GM13976 (cell line): ENCODE results near the gene MAP7D2.

Experiments used
- DNase-seq: peaks from one replicate; pipeline ENCODE4 v3.0.0; 2012; ENCODE audit warnings: low spot score
- in situ Hi-C: fragments of 300-500 bp; cut with MboI; formaldehyde crosslinking; loops from one replicate; pipeline ENCODE4 v1.12.0; 2022; ENCODE audit warnings: low sequenced_read_pairs, mixed read lengths, inconsistent platforms; ENCODE audit not compliant: unreplicated experiment
- TF ChIP-seq, protein P1 (sequence below): IDR thresholded peaks from 2 replicates; pipeline ENCODE4 v1.5.1; 2012; ENCODE audit warnings: borderline replicate concordance, mild to moderate bottlenecking; ENCODE audit not compliant: insufficient read depth; ENCODE audit errors: extremely low read depth, missing control alignments, control extremely low read depth

Gene MAP7D2

DNA sequence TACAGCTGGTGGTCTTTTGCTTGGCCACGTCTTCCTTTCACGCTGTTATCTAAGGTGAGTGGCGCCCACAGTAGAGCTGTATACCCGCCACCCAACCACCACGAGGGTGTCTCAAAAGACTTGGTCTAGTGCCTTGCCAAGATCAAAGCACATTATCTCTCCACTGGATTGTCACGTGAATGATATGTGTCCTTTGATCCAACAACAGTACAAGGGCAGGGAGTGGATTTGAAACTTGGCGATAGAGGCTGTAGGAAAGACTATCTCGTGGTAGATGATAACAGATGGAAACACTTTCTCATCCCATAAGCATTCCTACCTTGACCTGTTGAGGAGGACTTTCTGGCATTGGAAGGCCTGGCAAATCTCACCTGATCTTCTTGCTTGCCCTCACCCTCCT lies 88.1 kb downstream of the MAP7D2 start:
- no peak for DNase-seq
- TF ChIP-seq, protein P1, sequence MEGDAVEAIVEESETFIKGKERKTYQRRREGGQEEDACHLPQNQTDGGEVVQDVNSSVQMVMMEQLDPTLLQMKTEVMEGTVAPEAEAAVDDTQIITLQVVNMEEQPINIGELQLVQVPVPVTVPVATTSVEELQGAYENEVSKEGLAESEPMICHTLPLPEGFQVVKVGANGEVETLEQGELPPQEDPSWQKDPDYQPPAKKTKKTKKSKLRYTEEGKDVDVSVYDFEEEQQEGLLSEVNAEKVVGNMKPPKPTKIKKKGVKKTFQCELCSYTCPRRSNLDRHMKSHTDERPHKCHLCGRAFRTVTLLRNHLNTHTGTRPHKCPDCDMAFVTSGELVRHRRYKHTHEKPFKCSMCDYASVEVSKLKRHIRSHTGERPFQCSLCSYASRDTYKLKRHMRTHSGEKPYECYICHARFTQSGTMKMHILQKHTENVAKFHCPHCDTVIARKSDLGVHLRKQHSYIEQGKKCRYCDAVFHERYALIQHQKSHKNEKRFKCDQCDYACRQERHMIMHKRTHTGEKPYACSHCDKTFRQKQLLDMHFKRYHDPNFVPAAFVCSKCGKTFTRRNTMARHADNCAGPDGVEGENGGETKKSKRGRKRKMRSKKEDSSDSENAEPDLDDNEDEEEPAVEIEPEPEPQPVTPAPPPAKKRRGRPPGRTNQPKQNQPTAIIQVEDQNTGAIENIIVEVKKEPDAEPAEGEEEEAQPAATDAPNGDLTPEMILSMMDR = no peak
- in situ Hi-C loops = no loop called here

DNA sequence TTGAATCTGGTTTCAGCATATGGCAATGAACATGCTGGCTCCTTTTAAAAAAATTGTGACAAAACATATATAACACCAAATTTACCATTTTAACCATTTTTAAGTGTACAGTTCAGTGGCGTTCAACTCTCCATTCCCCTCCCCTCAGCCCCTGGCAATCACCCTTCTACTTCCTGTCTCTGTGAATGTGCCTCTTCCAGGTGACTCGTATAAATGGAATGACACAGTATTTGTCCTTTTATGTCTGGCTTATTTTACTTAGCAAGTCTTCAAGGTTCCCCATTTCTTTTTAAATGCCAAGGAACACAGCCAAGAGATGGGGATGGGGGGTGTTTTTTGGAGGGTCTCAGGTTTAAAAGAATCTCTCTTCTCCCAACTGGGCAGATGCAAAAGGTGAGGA lies 90.4 kb downstream of the MAP7D2 start:
- no peak for DNase-seq
- in situ Hi-C loops = no loop called here
- TF ChIP-seq, protein P1 = no peak

DNA sequence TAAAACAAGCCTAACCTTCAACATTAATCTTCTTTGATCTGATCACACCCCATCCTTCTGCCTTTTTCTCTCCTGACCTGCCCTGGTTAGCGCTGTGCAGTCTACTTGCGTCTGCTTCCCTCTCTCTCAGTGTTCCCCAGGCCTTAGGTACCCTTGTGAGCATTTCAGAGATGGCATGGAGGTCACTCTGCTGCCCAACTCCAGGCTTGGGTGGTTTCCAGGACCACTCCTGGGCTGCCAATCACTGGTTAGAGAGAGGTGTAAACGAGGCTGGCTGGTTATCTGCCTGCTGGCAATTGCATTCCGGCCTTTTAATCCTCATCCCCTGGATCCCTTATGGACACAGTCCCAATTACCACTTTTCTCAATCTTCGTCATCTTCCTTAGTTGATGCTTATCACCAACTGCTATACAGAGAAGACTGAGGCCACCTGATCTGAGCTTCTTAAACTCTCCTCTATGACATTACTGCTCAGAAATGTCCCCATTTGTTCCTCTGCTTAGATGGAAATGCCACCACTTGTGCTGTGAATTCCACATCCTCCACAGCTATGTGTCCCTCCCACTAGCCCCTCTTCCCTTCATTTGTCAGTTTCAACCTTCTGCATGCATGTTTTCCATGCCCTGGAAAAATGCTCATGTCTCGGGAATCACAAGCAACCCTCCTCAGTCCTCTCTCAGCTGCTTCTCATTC lies 96.9 kb downstream of the MAP7D2 start:
- in situ Hi-C loops = no loop called here
- no peak for DNase-seq
- TF ChIP-seq, protein P1 = no peak

DNA sequence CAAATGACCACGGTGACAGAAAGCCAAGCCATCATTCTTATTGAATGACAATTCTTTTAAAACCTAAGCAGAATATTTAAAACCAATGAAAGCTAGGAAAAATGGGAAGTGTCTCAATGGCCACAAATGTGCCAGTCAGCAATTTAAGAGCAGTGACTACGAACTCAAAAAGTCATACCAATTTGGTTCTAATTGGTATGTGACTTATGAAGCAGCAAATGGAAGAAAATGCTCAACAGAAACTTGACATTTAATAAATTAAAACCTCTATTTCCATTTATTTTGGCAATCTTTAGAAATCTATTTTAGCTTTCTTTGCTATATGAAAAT lies 100.1 kb downstream of the MAP7D2 start:
- TF ChIP-seq, protein P1 = no peak
- in situ Hi-C loops = no loop called here
- DNase-seq = no peak

DNA sequence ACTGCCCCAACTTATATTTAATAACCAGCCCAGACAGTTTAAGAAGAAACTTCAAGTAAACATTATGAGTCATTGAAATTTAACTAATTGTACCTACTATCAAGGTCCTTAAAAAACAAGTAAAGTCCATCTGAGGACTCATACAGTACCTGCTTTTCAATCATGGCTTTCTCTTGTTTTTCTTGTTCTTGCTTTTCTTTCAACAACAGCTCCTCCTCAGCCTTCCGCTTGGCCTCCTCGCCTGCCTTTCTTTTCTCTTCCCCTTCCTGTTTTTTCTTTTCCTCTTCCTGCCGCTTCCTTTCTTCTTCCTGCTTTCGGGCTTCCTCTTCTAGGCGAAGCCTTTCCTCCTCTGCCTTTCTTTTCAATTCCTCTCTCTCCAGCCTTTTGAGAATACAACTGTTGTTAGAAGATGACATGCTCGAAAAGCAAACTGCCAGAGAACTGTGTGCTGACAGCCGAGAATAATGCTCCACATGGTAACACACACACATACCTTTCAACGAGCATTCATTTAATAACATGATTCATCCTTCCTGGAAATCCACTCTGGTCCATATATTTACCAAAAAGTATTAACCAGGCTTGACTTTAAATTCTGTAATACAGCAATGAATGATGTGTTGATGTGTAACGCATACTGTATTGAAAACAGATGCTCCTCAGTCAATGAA lies 100.6 kb downstream of the MAP7D2 start:
- no peak for DNase-seq
- in situ Hi-C loops = no loop called here
- TF ChIP-seq, protein P1 = no peak

DNA sequence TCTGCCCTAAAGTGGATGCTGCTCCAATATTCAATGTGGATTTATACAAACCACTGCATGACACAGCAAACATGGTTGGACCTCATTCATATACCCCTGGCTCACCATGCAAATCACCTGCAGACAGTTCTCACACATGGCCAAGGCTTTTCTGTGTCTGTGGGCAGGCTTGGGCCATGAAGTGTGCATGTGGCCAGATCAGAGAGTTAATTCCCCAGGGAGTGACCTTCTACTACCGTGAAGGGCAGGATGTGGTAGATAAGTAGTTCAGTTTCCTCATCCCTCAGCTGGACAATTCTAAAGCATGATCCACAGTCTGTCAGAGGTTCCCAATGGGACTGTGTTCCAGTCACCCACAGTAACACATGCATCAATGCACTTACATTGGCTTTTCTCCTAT lies 101.3 kb downstream of the MAP7D2 start:
- in situ Hi-C loops = no loop called here
- TF ChIP-seq, protein P1 = no peak

More for the DNA sequence above, 101.3 kb downstream of the MAP7D2 start:
- DNase-seq = no peak
